Measurements from ENCODE around the gene NCS1. TPM values are rescaled to one million over a fixed set of nuclear protein-coding genes. Genes with fewer than 3 reads are reported as not detected.

Gene NCS1
- total RNA-seq, 1 donor from 2014 or later: 50.0 TPM

GRCh38 chr9:130159057-130159456 is 13.1 kb upstream of the NCS1 start:
- Mint-ChIP-seq H3K36me3 (ENCODE audit: low read depth) (no peaks in the 10 kb centered on the region), H3K9me3 (ENCODE audit: low read depth) (no peaks in the 10 kb centered on the region), H3K4me3 (ENCODE audit: unreplicated experiment) (no peak overlapping the region), H3K27me3 (ENCODE audit: low read depth) (no peaks in the 10 kb centered on the region), H3K4me1 (ENCODE audit: low read depth) (no peaks in the 10 kb centered on the region), H3K27ac (ENCODE audit: unreplicated experiment) (no peak overlapping the region)
- DNase-seq (ENCODE audit: low spot score): no peak
- TF ChIP-seq CTCF (IDR thresholded peaks at IDR 0.05): no peak

- Mint-ChIP-seq H3K27ac (ENCODE audit: unreplicated experiment) (no peak overlapping the region), H3K27me3 (ENCODE audit: low read depth) (no peaks in the 10 kb centered on the region), H3K9me3 (ENCODE audit: low read depth) (no peaks in the 10 kb centered on the region), H3K4me1 (ENCODE audit: low read depth) (no peaks in the 10 kb centered on the region), H3K4me3 (ENCODE audit: unreplicated experiment) (no peak overlapping the region), H3K36me3 (ENCODE audit: low read depth) (no peaks in the 10 kb centered on the region)
- no peak for TF ChIP-seq CTCF (IDR thresholded peaks at IDR 0.05)
- no peak for DNase-seq (ENCODE audit: low spot score)
Measured at GRCh38 chr9:130159915-130160670, 12.1 kb upstream of the NCS1 start.

GRCh38 chr9:130160862-130161470 is 11.2 kb upstream of the NCS1 start:
- no peaks in the 10 kb centered on the region for H3K27me3 Mint-ChIP-seq (ENCODE audit: low read depth)
- H3K36me3 Mint-ChIP-seq (ENCODE audit: low read depth): no peaks in the 10 kb centered on the region
- no peaks in the 10 kb centered on the region for H3K4me1 Mint-ChIP-seq (ENCODE audit: low read depth)
- DNase-seq (ENCODE audit: low spot score): no peak
- no peak overlapping the region for H3K4me3 Mint-ChIP-seq (ENCODE audit: unreplicated experiment)
- no peak overlapping the region for H3K27ac Mint-ChIP-seq (ENCODE audit: unreplicated experiment)
- no peaks in the 10 kb centered on the region for H3K9me3 Mint-ChIP-seq (ENCODE audit: low read depth)
- TF ChIP-seq CTCF (IDR thresholded peaks at IDR 0.05): no peak

- no peak for DNase-seq (ENCODE audit: low spot score)
- no peak for TF ChIP-seq CTCF (IDR thresholded peaks at IDR 0.05)
- H3K4me1 Mint-ChIP-seq (ENCODE audit: low read depth): no peaks in the 10 kb centered on the region
- H3K9me3 Mint-ChIP-seq (ENCODE audit: low read depth): no peaks in the 10 kb centered on the region
- no peak overlapping the region for H3K27ac Mint-ChIP-seq (ENCODE audit: unreplicated experiment)
- no peak overlapping the region for H3K4me3 Mint-ChIP-seq (ENCODE audit: unreplicated experiment)
- H3K27me3 Mint-ChIP-seq (ENCODE audit: low read depth): no peaks in the 10 kb centered on the region
- no peaks in the 10 kb centered on the region for H3K36me3 Mint-ChIP-seq (ENCODE audit: low read depth)
Measured at GRCh38 chr9:130165579-130165978, 6.6 kb upstream of the NCS1 start.

- Mint-ChIP-seq H3K27me3 (ENCODE audit: low read depth) (no peaks in the 10 kb centered on the region), H3K9me3 (ENCODE audit: low read depth) (no peaks in the 10 kb centered on the region), H3K4me1 (ENCODE audit: low read depth) (no peaks in the 10 kb centered on the region), H3K4me3 (ENCODE audit: unreplicated experiment) (no peak overlapping the region), H3K36me3 (ENCODE audit: low read depth) (no peaks in the 10 kb centered on the region), H3K27ac (ENCODE audit: unreplicated experiment) (no peak overlapping the region)
- DNase-seq (ENCODE audit: low spot score): no peak
- no peak for TF ChIP-seq CTCF (IDR thresholded peaks at IDR 0.05)
Measured at GRCh38 chr9:130166399-130166798, 5.8 kb upstream of the NCS1 start.
